HepG2 (cell line): ENCODE measurements around the gene SLC43A1. TPM values are rescaled to one million over a fixed set of nuclear protein-coding genes. Genes with fewer than 3 reads are reported as not detected.
A peak's percentile ranks its signal among the peaks of the same experiment; 100 is the strongest.

ENCODE experiments used
- CBX1 ChIP-seq: IDR thresholded peaks from one replicate; pipeline ENCODE4 v1.6.1; 2016; ENCODE audit warnings: antibody characterized with exemption, low read depth
- DR1 ChIP-seq: sonication (generic); formaldehyde crosslinking; IDR thresholded peaks from 2 replicates; pipeline ENCODE4 v1.8.0; 2021; ENCODE audit warnings: mild to moderate bottlenecking, missing genetic modification reagents, inconsistent platforms
- HDAC1 ChIP-seq: sonication (generic); formaldehyde crosslinking; IDR thresholded peaks from 2 replicates; pipeline ENCODE4 v1.5.1; 2020; ENCODE audit warnings: mild to moderate bottlenecking, missing genetic modification reagents
- KAT8 ChIP-seq: IDR thresholded peaks from 2 replicates; pipeline ENCODE4 v1.6.1; 2016; ENCODE audit warnings: missing genetic modification reagents, missing compliant biosample characterization
- NFE2L1 ChIP-seq: sonication (generic); formaldehyde crosslinking; IDR thresholded peaks from 2 replicates; pipeline ENCODE4 v1.4.0; 2020; ENCODE audit warnings: missing genetic modification reagents, mild to moderate bottlenecking, borderline replicate concordance
- PPARG ChIP-seq: conservative IDR thresholded peaks from 2 replicates; pipeline ENCODE4 v1.6.1; 2016; ENCODE audit warnings: missing biosample characterization, missing genetic modification reagents
- RFXANK ChIP-seq: IDR thresholded peaks from 2 replicates; pipeline ENCODE4 v1.6.1; 2016
- ZKSCAN5 ChIP-seq: sonication (generic); formaldehyde crosslinking; IDR thresholded peaks from 2 replicates; pipeline ENCODE4 v1.5.1; 2020; ENCODE audit warnings: mild to moderate bottlenecking, missing genetic modification reagents
- ZNF121 ChIP-seq: sonication (generic); formaldehyde crosslinking; IDR thresholded peaks from 2 replicates; pipeline ENCODE4 v1.5.0; 2020; ENCODE audit warnings: mild to moderate bottlenecking, missing genetic modification reagents
- ZNF17 ChIP-seq: sonication (generic); formaldehyde crosslinking; IDR thresholded peaks from 2 replicates; pipeline ENCODE4 v1.5.0; 2020; ENCODE audit warnings: mild to moderate bottlenecking, missing genetic modification reagents
- ZNF777 ChIP-seq: sonication (generic); formaldehyde crosslinking; IDR thresholded peaks from 2 replicates; pipeline ENCODE4 v1.4.0; 2020; ENCODE audit warnings: missing genetic modification reagents
- polyA plus RNA-seq, 8 experiments: library from polyadenylated mRNA; depleted of rRNA in 3 of 8; stranded (reverse) in 7 of 8; unstranded in 1 of 8; fragments of >200 nt; fragmentation: Illumina TruSeq in 4 of 8; extraction: Trizol in 4 of 8; gene quantifications; 2 replicates each; pipeline versions ENCODE4 v1.2.1 to v1.2.3, GENCODE V29; 2011 to 2016; ENCODE audit warnings: low read depth in 4 of 8, missing spikeins in 1 of 8, mixed read lengths in 1 of 8; ENCODE audit not compliant: insufficient read depth in 1 of 8
- total RNA-seq, 5 experiments: library from RNA; depleted of rRNA; stranded (reverse); fragments of >200 nt; fragmentation: Illumina TruSeq; extraction: Trizol; gene quantifications; 2 replicates each; pipeline ENCODE4 v1.2.3, GENCODE V29; 2016; ENCODE audit warnings: low read depth in 1 of 5
- TF ChIP-seq, protein P1 (sequence below): IDR thresholded peaks from 2 replicates; pipeline ENCODE4 v1.6.1; 2016; ENCODE audit warnings: low read depth
- TF ChIP-seq, protein P2 (sequence below): sonication (generic); formaldehyde crosslinking; IDR thresholded peaks from 2 replicates; pipeline ENCODE4 v1.4.0; 2020; ENCODE audit warnings: missing genetic modification reagents
- TF ChIP-seq, protein P3 (sequence below): sonication (generic); formaldehyde crosslinking; IDR thresholded peaks from 2 replicates; pipeline ENCODE4 v1.5.0; 2020; ENCODE audit warnings: mild to moderate bottlenecking, missing genetic modification reagents
- TF ChIP-seq, protein P4 (sequence below), 2 experiments: sonication (generic) in 1 of 2; formaldehyde crosslinking in 1 of 2; IDR thresholded peaks; 2 replicates each; pipeline versions ENCODE4 v1.5.1 to v1.6.1; 2011 to 2020; ENCODE audit warnings: borderline replicate concordance in 1 of 2, low read depth in 1 of 2, low read length in 1 of 2, mild to moderate bottlenecking in 1 of 2, missing genetic modification reagents in 1 of 2, moderate library complexity in 1 of 2
- TF ChIP-seq, protein P5 (sequence below): conservative IDR thresholded peaks from 2 replicates; pipeline ENCODE4 v1.6.1; 2018; ENCODE audit warnings: missing genetic modification reagents
- TF ChIP-seq, protein P6 (sequence below): IDR thresholded peaks from 2 replicates; pipeline ENCODE4 v1.6.1; 2016; ENCODE audit warnings: missing genetic modification reagents, missing compliant biosample characterization

Gene SLC43A1
- total and polyA plus RNA-seq, 2 of the 13 experiments (the other 11 are each of a cell fraction or from before 2014, with no cell fraction given), result 72.3 to 87.6 TPM

DNA sequence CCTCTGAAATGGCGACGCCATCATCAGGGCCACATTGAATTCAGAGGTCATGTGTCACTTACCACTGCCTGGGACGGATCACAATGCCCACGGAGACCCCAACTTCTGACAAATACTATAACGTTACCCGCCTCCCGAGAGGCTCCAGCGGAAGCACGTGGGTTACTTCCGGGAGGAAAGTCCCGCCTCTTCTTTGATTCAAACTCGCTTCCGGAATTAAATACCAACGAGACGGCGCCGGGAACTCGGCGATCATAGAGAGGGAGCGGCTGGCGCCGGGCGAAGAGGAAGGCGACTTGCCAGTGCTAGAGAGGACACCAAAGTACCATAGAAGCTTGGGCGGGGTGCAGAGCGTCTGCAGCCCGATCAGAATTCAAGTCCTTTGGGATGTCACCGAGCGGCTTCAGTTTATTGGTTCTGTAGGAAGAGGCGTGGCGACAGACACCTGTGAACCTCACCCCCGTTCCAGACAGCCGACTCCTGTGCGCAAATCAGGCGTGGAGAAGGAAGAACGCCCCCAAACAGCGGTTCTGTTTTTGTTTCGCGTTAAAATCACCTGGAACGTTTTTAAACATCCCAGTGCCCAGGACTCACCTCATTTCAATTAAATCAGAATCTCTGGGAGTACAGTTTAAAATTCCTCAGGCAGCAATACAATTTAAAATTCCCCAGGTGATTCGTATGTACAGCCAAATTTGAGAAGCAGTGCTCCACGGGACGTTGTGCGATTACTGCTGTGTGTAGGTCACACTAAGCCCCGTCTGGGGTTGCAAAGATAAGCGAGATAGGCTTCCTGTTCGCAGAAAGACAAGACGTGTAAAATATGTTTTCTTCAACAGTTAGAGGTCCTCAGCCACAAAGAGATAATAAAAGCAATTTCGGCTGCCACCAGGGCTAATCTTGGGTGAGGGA is 15.3 kb upstream of the SLC43A1 start, which contains the start of gene TIMM10 (continued):
- TF ChIP-seq, protein P1, sequence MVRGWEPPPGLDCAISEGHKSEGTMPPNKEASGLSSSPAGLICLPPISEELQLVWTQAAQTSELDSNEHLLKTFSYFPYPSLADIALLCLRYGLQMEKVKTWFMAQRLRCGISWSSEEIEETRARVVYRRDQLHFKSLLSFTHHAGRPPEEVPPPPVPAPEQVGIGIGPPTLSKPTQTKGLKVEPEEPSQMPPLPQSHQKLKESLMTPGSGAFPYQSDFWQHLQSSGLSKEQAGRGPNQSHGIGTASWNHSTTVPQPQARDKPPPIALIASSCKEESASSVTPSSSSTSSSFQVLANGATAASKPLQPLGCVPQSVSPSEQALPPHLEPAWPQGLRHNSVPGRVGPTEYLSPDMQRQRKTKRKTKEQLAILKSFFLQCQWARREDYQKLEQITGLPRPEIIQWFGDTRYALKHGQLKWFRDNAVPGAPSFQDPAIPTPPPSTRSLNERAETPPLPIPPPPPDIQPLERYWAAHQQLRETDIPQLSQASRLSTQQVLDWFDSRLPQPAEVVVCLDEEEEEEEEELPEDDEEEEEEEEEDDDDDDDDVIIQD (CRISPR knock-in tag), result peak; percentile 80; the same call in 1 of the 2 replicates
- TF ChIP-seq DR1, result peak; percentile 55; the same call in 1 of the 2 replicates
- peak; percentile 22 for TF ChIP-seq CBX1
- no peak for TF ChIP-seq NFE2L1 (CRISPR knock-in tag)
- TF ChIP-seq, protein P2, sequence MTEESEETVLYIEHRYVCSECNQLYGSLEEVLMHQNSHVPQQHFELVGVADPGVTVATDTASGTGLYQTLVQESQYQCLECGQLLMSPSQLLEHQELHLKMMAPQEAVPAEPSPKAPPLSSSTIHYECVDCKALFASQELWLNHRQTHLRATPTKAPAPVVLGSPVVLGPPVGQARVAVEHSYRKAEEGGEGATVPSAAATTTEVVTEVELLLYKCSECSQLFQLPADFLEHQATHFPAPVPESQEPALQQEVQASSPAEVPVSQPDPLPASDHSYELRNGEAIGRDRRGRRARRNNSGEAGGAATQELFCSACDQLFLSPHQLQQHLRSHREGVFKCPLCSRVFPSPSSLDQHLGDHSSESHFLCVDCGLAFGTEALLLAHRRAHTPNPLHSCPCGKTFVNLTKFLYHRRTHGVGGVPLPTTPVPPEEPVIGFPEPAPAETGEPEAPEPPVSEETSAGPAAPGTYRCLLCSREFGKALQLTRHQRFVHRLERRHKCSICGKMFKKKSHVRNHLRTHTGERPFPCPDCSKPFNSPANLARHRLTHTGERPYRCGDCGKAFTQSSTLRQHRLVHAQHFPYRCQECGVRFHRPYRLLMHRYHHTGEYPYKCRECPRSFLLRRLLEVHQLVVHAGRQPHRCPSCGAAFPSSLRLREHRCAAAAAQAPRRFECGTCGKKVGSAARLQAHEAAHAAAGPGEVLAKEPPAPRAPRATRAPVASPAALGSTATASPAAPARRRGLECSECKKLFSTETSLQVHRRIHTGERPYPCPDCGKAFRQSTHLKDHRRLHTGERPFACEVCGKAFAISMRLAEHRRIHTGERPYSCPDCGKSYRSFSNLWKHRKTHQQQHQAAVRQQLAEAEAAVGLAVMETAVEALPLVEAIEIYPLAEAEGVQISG (CRISPR knock-in tag), result peak; percentile 99
- TF ChIP-seq, protein P3, sequence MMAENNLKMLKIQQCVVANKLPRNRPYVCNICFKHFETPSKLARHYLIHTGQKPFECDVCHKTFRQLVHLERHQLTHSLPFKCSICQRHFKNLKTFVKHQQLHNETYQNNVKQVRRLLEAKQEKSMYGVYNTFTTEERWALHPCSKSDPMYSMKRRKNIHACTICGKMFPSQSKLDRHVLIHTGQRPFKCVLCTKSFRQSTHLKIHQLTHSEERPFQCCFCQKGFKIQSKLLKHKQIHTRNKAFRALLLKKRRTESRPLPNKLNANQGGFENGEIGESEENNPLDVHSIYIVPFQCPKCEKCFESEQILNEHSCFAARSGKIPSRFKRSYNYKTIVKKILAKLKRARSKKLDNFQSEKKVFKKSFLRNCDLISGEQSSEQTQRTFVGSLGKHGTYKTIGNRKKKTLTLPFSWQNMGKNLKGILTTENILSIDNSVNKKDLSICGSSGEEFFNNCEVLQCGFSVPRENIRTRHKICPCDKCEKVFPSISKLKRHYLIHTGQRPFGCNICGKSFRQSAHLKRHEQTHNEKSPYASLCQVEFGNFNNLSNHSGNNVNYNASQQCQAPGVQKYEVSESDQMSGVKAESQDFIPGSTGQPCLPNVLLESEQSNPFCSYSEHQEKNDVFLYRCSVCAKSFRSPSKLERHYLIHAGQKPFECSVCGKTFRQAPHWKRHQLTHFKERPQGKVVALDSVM, result 0 out of 2 replicates have a peak, but pooled peaks have one; percentile 39
- TF ChIP-seq, protein P4, sequence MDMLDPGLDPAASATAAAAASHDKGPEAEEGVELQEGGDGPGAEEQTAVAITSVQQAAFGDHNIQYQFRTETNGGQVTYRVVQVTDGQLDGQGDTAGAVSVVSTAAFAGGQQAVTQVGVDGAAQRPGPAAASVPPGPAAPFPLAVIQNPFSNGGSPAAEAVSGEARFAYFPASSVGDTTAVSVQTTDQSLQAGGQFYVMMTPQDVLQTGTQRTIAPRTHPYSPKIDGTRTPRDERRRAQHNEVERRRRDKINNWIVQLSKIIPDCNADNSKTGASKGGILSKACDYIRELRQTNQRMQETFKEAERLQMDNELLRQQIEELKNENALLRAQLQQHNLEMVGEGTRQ (IDR thresholded peaks at IDR 0.05; ENCODE audit: low read depth, low read length), result no peak
- TF ChIP-seq, protein P4 (CRISPR knock-in tag; IDR thresholded peaks at IDR 0.05; ENCODE audit: borderline replicate concordance), result peak; percentile 31; the same call in 1 of the 2 replicates
- TF ChIP-seq, protein P5, sequence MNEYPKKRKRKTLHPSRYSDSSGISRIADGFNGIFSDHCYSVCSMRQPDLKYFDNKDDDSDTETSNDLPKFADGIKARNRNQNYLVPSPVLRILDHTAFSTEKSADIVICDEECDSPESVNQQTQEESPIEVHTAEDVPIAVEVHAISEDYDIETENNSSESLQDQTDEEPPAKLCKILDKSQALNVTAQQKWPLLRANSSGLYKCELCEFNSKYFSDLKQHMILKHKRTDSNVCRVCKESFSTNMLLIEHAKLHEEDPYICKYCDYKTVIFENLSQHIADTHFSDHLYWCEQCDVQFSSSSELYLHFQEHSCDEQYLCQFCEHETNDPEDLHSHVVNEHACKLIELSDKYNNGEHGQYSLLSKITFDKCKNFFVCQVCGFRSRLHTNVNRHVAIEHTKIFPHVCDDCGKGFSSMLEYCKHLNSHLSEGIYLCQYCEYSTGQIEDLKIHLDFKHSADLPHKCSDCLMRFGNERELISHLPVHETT, result peak; percentile 89; the same call in 1 of the 2 replicates
- peak; percentile 56; the same call in 1 of the 2 replicates for TF ChIP-seq PPARG (CRISPR knock-in tag)
- TF ChIP-seq, protein P6, sequence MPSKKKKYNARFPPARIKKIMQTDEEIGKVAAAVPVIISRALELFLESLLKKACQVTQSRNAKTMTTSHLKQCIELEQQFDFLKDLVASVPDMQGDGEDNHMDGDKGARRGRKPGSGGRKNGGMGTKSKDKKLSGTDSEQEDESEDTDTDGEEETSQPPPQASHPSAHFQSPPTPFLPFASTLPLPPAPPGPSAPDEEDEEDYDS (CRISPR knock-in tag), result peak; percentile 76
- no peak for TF ChIP-seq ZKSCAN5 (CRISPR knock-in tag)
- TF ChIP-seq KAT8 (CRISPR knock-in tag), result peak; percentile 98
- 0 out of 2 replicates have a peak, but pooled peaks have one; percentile 12 for TF ChIP-seq ZNF121 (CRISPR knock-in tag)
- 0 out of 2 replicates have a peak, but pooled peaks have one; percentile 35 for TF ChIP-seq ZNF17 (CRISPR knock-in tag)
- TF ChIP-seq ZNF777 (CRISPR knock-in tag), result 0 out of 2 replicates have a peak, but pooled peaks have one; percentile 40
- 0 out of 2 replicates have a peak, but pooled peaks have one; percentile 72 for TF ChIP-seq RFXANK (CRISPR knock-in tag)
- peak; percentile 86 for TF ChIP-seq HDAC1
